HG03095 (cell line): Measurements from ENCODE around the gene PCDHGA10.
"Not testable (repeated sequence)": the region's sequence is repeated elsewhere in the genome, so short reads cannot be mapped to it uniquely, and the experiment has no call there.

Source experiments
- ATAC-seq: cut with Tn5 transposase; IDR thresholded peaks from one replicate; pipeline ENCODE4 v1.9.1; 2021; ENCODE audit warnings: moderate library complexity; ENCODE audit not compliant: unreplicated experiment

PCDHGA10 gene

GRCh38 chr5:141412854-141413539 is at the start of gene PCDHGA10:
Gene PCDHGA10 (plus strand): TSS chr5:141412987. CDS start chr5:141413176, 189 bp downstream.
- peak; percentile 63 for ATAC-seq

GRCh38 chr5:141363952-141364660 is 48.7 kb upstream of the PCDHGA10 start, which contains the start of gene PCDHGA5:
Gene PCDHGA5 (plus strand): TSS chr5:141364162. CDS start chr5:141364331, 169 bp downstream.
- ATAC-seq = no peak

GRCh38 chr5:141366016-141366896 is 46.5 kb upstream of the PCDHGA10 start:
- ATAC-seq = no peak

GRCh38 chr5:141369994-141370848 is 42.6 kb upstream of the PCDHGA10 start, which contains the start of gene PCDHGB3:
Gene PCDHGB3 (plus strand): TSS chr5:141370242. CDS start chr5:141370395, 153 bp downstream.
- ATAC-seq = peak; percentile 99

GRCh38 chr5:141371572-141372475 is 41.0 kb upstream of the PCDHGA10 start:
- ATAC-seq = no peak

- no peak for ATAC-seq
Observed at GRCh38 chr5:141373673-141374317, 39.0 kb upstream of the PCDHGA10 start, which contains the start of gene PCDHGA6. Gene PCDHGA6 (plus strand): TSS chr5:141373891. CDS start chr5:141374084, 193 bp downstream.

- ATAC-seq = no peak
Observed at GRCh38 chr5:141374627-141375026, 38.2 kb upstream of the PCDHGA10 start.

- ATAC-seq = not testable (repeated sequence)
Observed at GRCh38 chr5:141375444-141376155, 37.2 kb upstream of the PCDHGA10 start.

GRCh38 chr5:141382469-141383294 is 30.1 kb upstream of the PCDHGA10 start, which contains the start of gene PCDHGA7:
Gene PCDHGA7 (plus strand): TSS chr5:141382742. CDS start chr5:141382900, 158 bp downstream.
- ATAC-seq = no peak

- ATAC-seq = no peak
Observed at GRCh38 chr5:141383345-141383744, 29.4 kb upstream of the PCDHGA10 start.

GRCh38 chr5:141384471-141385267 is 28.1 kb upstream of the PCDHGA10 start:
- ATAC-seq = no peak

GRCh38 chr5:141387557-141388311 is 25.1 kb upstream of the PCDHGA10 start, which contains the start of gene PCDHGB4:
Gene PCDHGB4 (plus strand): TSS chr5:141387698. CDS start chr5:141387885, 187 bp downstream.
- ATAC-seq = not testable (repeated sequence)

GRCh38 chr5:141388661-141389060 is 24.1 kb upstream of the PCDHGA10 start:
- ATAC-seq = no peak

GRCh38 chr5:141389153-141390042 is 23.4 kb upstream of the PCDHGA10 start:
- ATAC-seq = no peak
